ENCODE data around the gene PALM2AKAP2. TPM values are rescaled to one million over a fixed set of nuclear protein-coding genes. Genes with fewer than 3 reads are reported as not detected.

PALM2AKAP2 gene
- total RNA-seq: 5.0 TPM

- DNase-seq: peak; percentile 20
Observed at GRCh38 chr9:109779711-109780452, at the start of gene PALM2AKAP2. TSS of gene PALM2AKAP2 (plus strand) at chr9:109780198. CDS start at chr9:109780489, 291 bp downstream.

DNA sequence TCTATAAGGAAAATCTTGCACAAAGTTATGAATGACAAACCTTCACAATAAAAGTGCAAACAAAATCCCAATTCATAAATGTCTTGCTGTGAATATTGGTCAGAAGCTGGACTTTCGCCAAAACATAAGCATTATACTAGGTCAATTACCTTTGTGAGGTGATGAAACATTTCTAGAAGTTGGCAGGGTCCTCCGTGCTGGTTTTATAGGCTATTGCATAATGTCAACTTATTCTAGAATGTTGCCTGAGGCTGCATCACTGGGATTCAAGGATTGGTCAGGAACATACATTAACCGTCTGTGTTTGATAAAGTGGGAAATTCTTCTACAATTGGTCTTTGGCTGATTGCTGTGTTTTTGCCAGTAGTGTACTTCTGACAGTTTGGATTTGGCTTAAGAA lies 49.8 kb upstream of the PALM2AKAP2 start:
- no peak for DNase-seq

GRCh38 chr9:109733690-109734089 lies 46.3 kb upstream of the PALM2AKAP2 start:
- no peak for DNase-seq

- no peak for DNase-seq
Observed at GRCh38 chr9:109734814-109735213, 45.2 kb upstream of the PALM2AKAP2 start.

- DNase-seq: no peak
Observed at GRCh38 chr9:109735801-109736200, 44.2 kb upstream of the PALM2AKAP2 start.

GRCh38 chr9:109737295-109737694 lies 42.7 kb upstream of the PALM2AKAP2 start:
- no peak for DNase-seq

- DNase-seq: no peak
Observed at GRCh38 chr9:109739760-109740159, 40.2 kb upstream of the PALM2AKAP2 start.

DNA sequence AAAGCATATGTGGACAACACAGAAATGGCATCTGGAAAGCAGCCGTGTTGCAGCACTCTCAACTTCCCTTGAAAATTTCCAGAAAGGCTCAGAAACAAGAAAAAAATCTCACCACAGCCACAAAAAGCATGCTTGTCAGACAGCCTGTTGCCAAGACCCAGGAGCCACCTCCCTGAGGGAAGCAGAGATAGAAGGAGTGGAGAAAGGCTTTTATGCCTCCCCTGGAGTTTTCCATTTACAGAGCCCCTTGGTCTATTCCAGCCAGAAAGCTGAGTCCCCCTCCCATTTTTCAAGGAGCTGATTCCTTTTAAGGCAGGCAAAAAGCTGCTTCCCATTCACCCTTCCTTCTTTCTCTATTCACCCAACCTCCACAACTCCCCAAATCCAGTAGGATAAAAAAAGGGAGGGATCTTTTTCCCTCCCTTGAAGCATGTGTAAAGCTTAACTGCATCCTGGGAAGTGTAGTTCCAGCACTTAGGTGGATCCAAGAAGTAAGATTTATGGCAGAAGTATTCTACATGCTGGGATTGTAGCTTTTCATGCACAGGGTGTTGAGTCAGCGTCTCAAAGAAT lies 37.1 kb upstream of the PALM2AKAP2 start:
- no peak for DNase-seq

DNA sequence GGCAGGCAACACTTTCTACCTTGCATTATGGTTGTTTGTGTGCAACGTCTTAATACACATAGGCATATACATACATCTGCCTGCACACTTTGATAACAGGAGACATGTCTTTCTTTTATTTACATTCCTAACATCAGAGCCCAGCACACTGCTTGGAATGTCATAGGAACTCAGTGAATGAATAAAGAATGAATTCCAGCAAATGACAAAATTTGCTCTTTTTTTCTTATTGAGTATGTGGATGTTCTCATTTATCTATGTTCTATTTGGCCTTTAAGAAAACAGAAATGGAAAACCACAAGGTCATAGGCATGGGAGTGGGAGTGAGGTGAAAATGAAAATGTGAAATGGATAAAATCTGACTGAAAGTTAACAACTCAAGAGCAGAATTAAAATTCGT lies 36.3 kb upstream of the PALM2AKAP2 start:
- DNase-seq: no peak

- no peak for DNase-seq
Observed at GRCh38 chr9:109745335-109746283, 34.4 kb upstream of the PALM2AKAP2 start.

- no peak for DNase-seq
Observed at GRCh38 chr9:109751253-109751652, 28.7 kb upstream of the PALM2AKAP2 start.

GRCh38 chr9:109753308-109753707 lies 26.7 kb upstream of the PALM2AKAP2 start:
- DNase-seq: no peak

- DNase-seq: no peak
Observed at GRCh38 chr9:109755040-109755439, 25.0 kb upstream of the PALM2AKAP2 start.

- DNase-seq: no peak
Observed at GRCh38 chr9:109759589-109759988, 20.4 kb upstream of the PALM2AKAP2 start.

GRCh38 chr9:109765278-109765677 lies 14.7 kb upstream of the PALM2AKAP2 start:
- DNase-seq: no peak

- DNase-seq: no peak
Observed at GRCh38 chr9:109765830-109766229, 14.2 kb upstream of the PALM2AKAP2 start.

DNA sequence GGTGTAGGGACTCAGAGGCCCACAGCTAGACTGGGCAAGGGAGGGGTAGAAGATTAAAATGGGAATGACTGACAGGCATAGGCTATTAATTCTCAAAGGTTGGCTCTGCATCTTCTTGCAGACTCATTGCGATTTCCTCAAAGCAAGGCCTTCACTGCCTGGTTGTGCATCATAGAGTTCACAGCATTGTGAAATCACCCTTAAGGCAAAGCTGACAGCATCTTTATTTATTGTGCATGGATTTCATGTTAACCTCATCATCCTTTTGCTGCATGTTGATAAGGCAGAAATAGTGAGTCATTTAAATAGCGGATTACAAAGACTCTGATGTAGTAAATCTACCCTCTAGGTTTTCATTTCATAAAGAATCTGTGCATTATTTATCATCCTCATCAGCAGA lies 13.6 kb upstream of the PALM2AKAP2 start:
- no peak for DNase-seq

- DNase-seq: no peak
Observed at GRCh38 chr9:109767404-109767803, 12.6 kb upstream of the PALM2AKAP2 start.

GRCh38 chr9:109767814-109768213 lies 12.2 kb upstream of the PALM2AKAP2 start:
- no peak for DNase-seq

DNA sequence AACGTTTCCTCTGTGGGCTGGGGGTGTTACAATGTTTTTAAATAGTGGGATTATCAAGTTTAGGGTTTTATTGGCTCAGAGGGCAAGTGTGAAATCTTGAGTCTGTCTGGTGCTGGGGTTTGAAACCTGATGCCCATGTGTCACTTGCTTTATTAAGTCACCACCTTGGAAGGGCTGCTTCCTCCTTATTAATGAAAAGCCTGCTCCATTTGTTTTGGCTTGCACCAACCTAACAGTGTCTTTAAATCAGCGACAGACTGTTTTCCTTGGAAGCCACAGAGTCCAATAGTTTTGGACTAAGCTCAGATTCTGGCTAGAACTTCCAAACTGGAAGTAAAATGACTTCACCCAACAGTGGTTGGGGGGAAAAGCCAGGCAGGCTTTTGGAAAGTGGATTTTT lies 10.7 kb upstream of the PALM2AKAP2 start:
- DNase-seq: no peak

DNA sequence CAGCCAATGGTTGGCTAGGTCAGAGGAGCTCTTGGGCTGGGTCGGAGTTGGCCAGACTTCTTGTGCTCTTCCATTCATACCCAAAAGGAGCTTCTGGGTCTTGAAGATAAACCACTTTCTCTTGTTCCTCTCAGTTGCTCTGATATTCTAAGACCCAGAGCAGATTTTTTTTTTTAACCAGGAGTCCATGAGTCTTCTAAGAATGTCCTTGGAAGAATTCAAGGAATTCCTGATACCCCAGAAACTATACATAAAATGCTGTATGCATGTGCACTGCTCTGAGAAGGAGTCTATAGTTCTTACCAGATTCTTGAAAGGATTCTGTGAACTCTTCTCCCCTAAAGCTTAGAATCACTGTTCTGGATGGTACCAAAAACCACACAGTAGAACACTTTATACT lies 9.9 kb upstream of the PALM2AKAP2 start:
- no peak for DNase-seq

- DNase-seq: no peak
Observed at GRCh38 chr9:109771087-109771486, 8.9 kb upstream of the PALM2AKAP2 start.
